K562 (cell line): Measurements from ENCODE around the gene CCDC138. TPM values are rescaled to one million over a fixed set of nuclear protein-coding genes. Genes with fewer than 3 reads are reported as not detected.

Experiments
- ATAC-seq: fragments of 200-7000 bp; cut with Tn5 transposase; 3 replicates; pipeline ENCODE4 v1.9.1; 2020; ENCODE audit warnings: moderate library complexity
- BruUV-seq: library from RNA; stranded (reverse); fragments of 400-500 nt; replicated peaks from 2 replicates; lab custom pipeline; 2021; lab: Mats Ljungman, UMichigan
- CTCF ChIA-PET: fragments of 300-600 bp; formaldehyde crosslinking; extraction: SDS; loops from one replicate; lab custom pipeline; 2021; ENCODE audit warnings: low intra/inter-chr PET ratio; lab: Yijun Ruan, JAX
- POLR2A ChIA-PET: fragments of 300-600, 350-650 bp; sonication (Branson Sonifier 250); formaldehyde crosslinking; extraction: SDS; loops from one replicate; lab custom pipeline; 2021; ENCODE audit warnings: antibody characterized with exemption, inconsistent platforms; lab: Yijun Ruan, JAX
- DNase-seq, 4 experiments: peaks; one replicate each; pipeline versions ENCODE4 v3.0.0 to v3.0.0-alpha.2; 2011 to 2018; ENCODE audit warnings: low spot score in 3 of 4, mixed read lengths in 3 of 4; ENCODE audit errors: extremely low read depth in 1 of 4
- FAIRE-seq: peaks from 2 replicates; lab custom pipeline; 2011; peaks lifted over from hg19 to GRCh38; lab: Jason Lieb, UNC
- H2AFZ ChIP-seq: 2 replicates; pipeline ENCODE4 v1.6.0; 2011; ENCODE audit warnings: low read depth, low read length, control low read depth, inconsistent platforms
- H3K27ac ChIP-seq: fragments of 200-600 bp; 3 replicates; pipeline ENCODE4 v1.8.0; 2011; ENCODE audit warnings: low read depth, mild to moderate bottlenecking, control low read depth, inconsistent platforms, low read length, moderate library complexity, mixed read lengths; ENCODE audit errors: extremely low read depth
- H3K27me3 ChIP-seq, 2 experiments: fragments of 300-600 bp in 1 of 2; 2 replicates in 1 of 2; 3 replicates in 1 of 2; pipeline versions ENCODE4 v1.6.0 to v1.8.0; 2011; ENCODE audit warnings: inconsistent platforms in 2 of 2, low read length in 2 of 2, mild to moderate bottlenecking in 1 of 2, mixed read lengths in 1 of 2, moderate library complexity in 1 of 2; ENCODE audit not compliant: control insufficient read depth in 2 of 2, insufficient read depth in 2 of 2
- H3K36me3 ChIP-seq: fragments of 300-600 bp; 3 replicates; pipeline ENCODE4 v1.8.0; 2011; ENCODE audit warnings: mild to moderate bottlenecking, low read length, inconsistent platforms; ENCODE audit not compliant: control insufficient read depth, insufficient read depth
- H3K4me1 ChIP-seq, 2 experiments: fragments of 200-600 bp in 1 of 2; replicated peaks in 1 of 2; 2 replicates in 1 of 2; 3 replicates in 1 of 2; pipeline versions ENCODE4 v1.5.1 to v1.8.0; 2011; ENCODE audit warnings: inconsistent platforms in 2 of 2, low read length in 2 of 2, mild to moderate bottlenecking in 1 of 2, mixed read lengths in 1 of 2, moderate library complexity in 1 of 2; ENCODE audit not compliant: control insufficient read depth in 2 of 2, insufficient read depth in 2 of 2
- H3K4me2 ChIP-seq: 2 replicates; pipeline ENCODE4 v1.6.1; 2011; ENCODE audit warnings: low read length, control low read depth, inconsistent platforms, mixed read lengths; ENCODE audit not compliant: insufficient read depth
- H3K4me3 ChIP-seq: fragments of 200-600 bp; sonication (generic), shearing (Covaris generic); 2 replicates; pipeline ENCODE4 v1.5.1; 2016; ENCODE audit warnings: control low read depth, inconsistent platforms
- H3K79me2 ChIP-seq: fragments of 200-600 bp; 3 replicates; pipeline ENCODE4 v1.8.0; 2011; ENCODE audit warnings: low read length, inconsistent platforms; ENCODE audit not compliant: control insufficient read depth, insufficient read depth
- H3K9ac ChIP-seq, 2 experiments: 2 replicates each; pipeline versions ENCODE4 v1.6.0 to v1.6.1; 2011; ENCODE audit warnings: low read depth in 2 of 2, low read length in 2 of 2, control low read depth in 1 of 2, inconsistent platforms in 1 of 2, mild to moderate bottlenecking in 1 of 2, mixed read lengths in 1 of 2; ENCODE audit not compliant: insufficient read depth in 1 of 2
- H3K9me1 ChIP-seq: one replicate; pipeline ENCODE4 v1.6.0; 2011; ENCODE audit warnings: inconsistent platforms, mild to moderate bottlenecking, low read length, moderate library complexity; ENCODE audit not compliant: control insufficient read depth, insufficient read depth
- H3K9me3 ChIP-seq: replicated peaks from 2 replicates; pipeline ENCODE4 v1.5.1; 2011; ENCODE audit warnings: low read depth, low read length, inconsistent platforms; ENCODE audit not compliant: control insufficient read depth, insufficient read depth
- H4K20me1 ChIP-seq: replicated peaks from 2 replicates; pipeline ENCODE4 v1.6.1; 2011; ENCODE audit warnings: low read length, inconsistent platforms, mixed read lengths; ENCODE audit not compliant: control insufficient read depth, insufficient read depth
- DNMT1 ChIP-seq: fragments of 450-650 bp; IDR thresholded peaks from 2 replicates; pipeline ENCODE4 v1.6.1; 2016; ENCODE audit warnings: antibody characterized with exemption, mild to moderate bottlenecking
- PHB2 ChIP-seq: fragments of 450-650 bp; IDR thresholded peaks from 2 replicates; pipeline ENCODE4 v1.6.1; 2017; ENCODE audit warnings: low read depth
- RFX5 ChIP-seq: IDR thresholded peaks from 2 replicates; pipeline ENCODE4 v1.6.1; 2011; ENCODE audit warnings: low read depth, mild to moderate bottlenecking, improper control_type of control experiment, low read length
- USF1 ChIP-seq: sonication (generic); formaldehyde crosslinking; IDR thresholded peaks from 2 replicates; pipeline ENCODE4 v1.9.0; 2022; ENCODE audit warnings: mild to moderate bottlenecking, missing genetic modification reagents
- VEZF1 ChIP-seq: fragments of 200-800 bp; sonication (Bioruptor generic); IDR thresholded peaks from 2 replicates; pipeline ENCODE4 v1.6.1; 2017; ENCODE audit warnings: missing genetic modification characterization, missing compliant biosample characterization
- ZNF311 ChIP-seq: fragments of 250-450 bp; sonication (Bioruptor Pico); IDR thresholded peaks from 2 replicates; pipeline ENCODE4 v1.4.0; 2020; ENCODE audit warnings: mild to moderate bottlenecking, moderate library complexity
- ZNF324 ChIP-seq: fragments of 250-450 bp; sonication (Bioruptor Pico); IDR thresholded peaks from 2 replicates; pipeline ENCODE4 v1.4.0; 2020; ENCODE audit warnings: mild to moderate bottlenecking
- WGBS: fragments of 100-300 bp; shearing (Covaris generic); methylation state at CpG from one replicate; pipeline ENCODE4 v1.1.6; 2016; ENCODE audit warnings: low coverage, mixed read lengths; ENCODE audit not compliant: insufficient coverage; ENCODE audit errors: missing lambda C conversion rate; 5-methylcytosine and 5-hydroxymethylcytosine counted together
- in situ Hi-C: fragments of 300-500 bp; cut with MboI; formaldehyde crosslinking; loops from 4 replicates; pipeline ENCODE4 v1.15.0; 2018; ENCODE audit warnings: inconsistent platforms, mixed read lengths
- intact Hi-C: fragments of 100-400 bp; cut with micrococcal nuclease; formaldehyde crosslinking; loops from 2 replicates; pipeline ENCODE4 v1.14.2; 2022
- polyA plus RNA-seq, 8 experiments: library from polyadenylated mRNA; depleted of rRNA in 4 of 8; stranded (reverse) in 5 of 8; unstranded in 3 of 8; fragments of >200 nt; fragmentation: Nextera tagmentation in 2 of 8; fragmentation: Illumina TruSeq in 1 of 8; extraction: Ambion mirVana in 2 of 8; extraction: Trizol in 1 of 8; gene quantifications; 2 replicates each; pipeline versions ENCODE4 v1.2.1 to v1.2.3, GENCODE V29; 2011 to 2014; ENCODE audit warnings: inconsistent platforms in 1 of 8, missing spikeins in 1 of 8
- total RNA-seq, 7 experiments: library from RNA; depleted of rRNA in 6 of 7; stranded (reverse); fragments of >200 nt in 6 of 7; fragmentation: Illumina TruSeq in 2 of 7; extraction: Trizol in 2 of 7; gene quantifications; 2 replicates each; pipeline versions ENCODE4 v1.2.1 to v1.2.3, GENCODE V29; 2011 to 2021; ENCODE audit warnings: low replicate concordance in 1 of 7

Gene CCDC138
- total and polyA plus RNA-seq, 9 of the 15 experiments (the other 6 are each of a cell fraction or from before 2014, with no cell fraction given): 17.5 to 44.6 (median 26.7) TPM

GRCh38 chr2:108896741-108897140 lies 110.2 kb downstream of the CCDC138 start:
- no peak for ATAC-seq
- 20% methylated on average over 13 of the region's 13 CpGs for WGBS
- H4K20me1 ChIP-seq: no peaks in the 10 kb centered on the region
- H3K79me2 ChIP-seq: no peaks in the 10 kb centered on the region
- H3K27ac ChIP-seq: no peak overlapping the region
- in situ Hi-C loops: no loop called here
- no peak overlapping the region for H3K4me2 ChIP-seq
- no peak for DNase-seq
- no peaks in the 10 kb centered on the region for H3K9me1 ChIP-seq
- H3K27me3 ChIP-seq: 0 out of 5 replicates have a peak, but pooled peaks cover 0 to 5% of the 10 kb centered on the region in 2 experiments
- TF ChIP-seq PHB2 (no peak), VEZF1 (CRISPR knock-in tag) (no peak), USF1 (CRISPR knock-in tag) (no peak), RFX5 (no peak), ZNF324 (CRISPR knock-in tag) (no peak), ZNF311 (no peak), DNMT1 (no peak)
- ChIA-PET CTCF (no interaction called here), POLR2A (no interaction called here)
- no peak for FAIRE-seq
- H3K9ac ChIP-seq: no peak overlapping the region
- intact Hi-C loops: no loop called here
- no peaks in the 10 kb centered on the region for H3K9me3 ChIP-seq
- H2AFZ ChIP-seq: no peak overlapping the region
- no peaks in the 10 kb centered on the region for H3K4me1 ChIP-seq
- no peaks in the 10 kb centered on the region for H3K36me3 ChIP-seq
- no TSS peak for BruUV-seq
- H3K4me3 ChIP-seq: no peak overlapping the region
